Ishikawa (cell line): ENCODE results near the gene DYRK1A.

Experiments used
- CEBPB ChIP-seq: IDR thresholded peaks from 2 replicates; pipeline ENCODE4 v1.6.1; 2012
- CREB1 ChIP-seq: IDR thresholded peaks from 2 replicates; pipeline ENCODE4 v1.6.1; 2012; ENCODE audit warnings: low read depth
- EGR1 ChIP-seq: IDR thresholded peaks from 2 replicates; pipeline ENCODE4 v1.6.1; 2012
- EP300 ChIP-seq: IDR thresholded peaks from 2 replicates; pipeline ENCODE4 v1.6.1; 2012; ENCODE audit warnings: borderline replicate concordance
- FOXM1 ChIP-seq: IDR thresholded peaks from 2 replicates; pipeline ENCODE4 v1.6.1; 2012; ENCODE audit warnings: low read depth, borderline replicate concordance
- MAX ChIP-seq: IDR thresholded peaks from 2 replicates; pipeline ENCODE4 v1.6.1; 2012
- NFIC ChIP-seq: IDR thresholded peaks from 2 replicates; pipeline ENCODE4 v1.6.1; 2012
- RAD21 ChIP-seq: IDR thresholded peaks from 2 replicates; pipeline ENCODE4 v1.6.1; 2012; ENCODE audit warnings: low read depth
- REST ChIP-seq: IDR thresholded peaks from 2 replicates; pipeline ENCODE4 v1.6.1; 2012; ENCODE audit warnings: low read depth, mild to moderate bottlenecking
- TAF1 ChIP-seq: IDR thresholded peaks from 2 replicates; pipeline ENCODE4 v1.6.1; 2012; ENCODE audit warnings: low read depth, mild to moderate bottlenecking
- TCF12 ChIP-seq: IDR thresholded peaks from 2 replicates; pipeline ENCODE4 v1.6.1; 2012; ENCODE audit warnings: low read depth
- TEAD4 ChIP-seq: IDR thresholded peaks from 2 replicates; pipeline ENCODE4 v1.6.1; 2012
- USF1 ChIP-seq: IDR thresholded peaks from 2 replicates; pipeline ENCODE4 v1.6.1; 2012
- YY1 ChIP-seq: IDR thresholded peaks from 2 replicates; pipeline ENCODE4 v1.6.1; 2012; ENCODE audit warnings: low read depth
- ZBTB7A ChIP-seq: IDR thresholded peaks from 2 replicates; pipeline ENCODE4 v1.6.1; 2012; ENCODE audit warnings: low read depth

Gene DYRK1A

DNA sequence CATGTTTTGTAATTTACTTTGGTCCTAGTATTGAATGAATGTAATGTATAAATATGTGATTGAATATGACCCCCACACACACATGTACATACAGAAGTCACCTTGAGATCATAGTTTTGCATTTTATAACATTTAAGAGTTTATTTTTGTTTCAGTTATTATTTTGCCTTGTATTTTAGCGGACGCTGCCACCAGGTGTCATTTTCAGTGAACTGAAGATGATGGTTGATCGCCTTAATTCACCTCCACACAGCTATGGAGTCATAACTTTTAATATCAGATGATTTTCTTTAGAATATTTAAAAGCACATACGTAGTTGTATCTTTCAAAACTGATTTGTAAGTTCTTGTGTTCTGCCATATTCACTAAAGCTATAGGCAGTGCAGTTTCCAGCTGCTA lies 130.4 kb downstream of the DYRK1A start:
- TF ChIP-seq MAX (no peak), EP300 (no peak), RAD21 (peak; percentile 20)

- TF ChIP-seq FOXM1 (no peak), USF1 (no peak), CREB1 (no peak), MAX (no peak), REST (no peak), NFIC (no peak), TCF12 (no peak), RAD21 (no peak), TEAD4 (no peak), EP300 (no peak), YY1 (no peak), TAF1 (no peak), EGR1 (no peak), CEBPB (no peak), ZBTB7A (no peak)
Measured at GRCh38 chr21:37498664-37499063, 132.1 kb downstream of the DYRK1A start.

- TF ChIP-seq EGR1, result no peak
- no peak for TF ChIP-seq ZBTB7A
- no peak for TF ChIP-seq FOXM1
- no peak for TF ChIP-seq YY1
- TF ChIP-seq CREB1, result no peak
- TF ChIP-seq RAD21, result no peak
- no peak for TF ChIP-seq TEAD4
- no peak for TF ChIP-seq USF1
- no peak for TF ChIP-seq EP300
- no peak for TF ChIP-seq REST
Measured at GRCh38 chr21:37502947-37503346, 136.4 kb downstream of the DYRK1A start.

DNA sequence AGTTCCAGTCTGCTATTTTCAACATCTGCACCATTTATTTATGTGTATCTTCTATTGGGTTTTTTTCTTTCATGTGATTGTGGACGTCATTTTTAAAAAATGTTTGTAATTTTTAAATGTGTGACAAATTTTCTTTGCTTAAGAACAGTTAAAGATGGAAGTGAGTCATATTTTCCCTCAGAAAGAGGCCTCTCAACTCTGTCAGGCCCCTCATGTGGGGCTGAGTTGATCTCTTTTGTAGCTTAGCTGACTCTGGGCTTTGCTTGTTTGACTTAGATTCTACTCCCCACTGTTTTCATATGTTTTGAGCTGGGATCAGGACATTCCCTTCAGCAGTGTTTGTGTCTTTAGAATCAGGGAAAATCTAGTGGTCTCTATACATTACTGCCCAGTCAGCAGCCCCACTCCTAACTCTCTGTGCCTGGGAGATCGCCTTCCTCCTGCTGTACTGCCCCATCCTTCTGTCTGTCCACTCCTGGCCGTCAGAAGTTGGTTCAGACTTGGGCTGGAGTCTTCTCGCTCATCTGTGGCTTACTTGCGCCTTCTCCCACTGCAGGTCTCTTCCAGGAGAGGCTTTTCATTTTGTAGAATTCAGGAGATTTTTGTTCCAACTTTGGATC lies 137.4 kb downstream of the DYRK1A start:
- TF ChIP-seq USF1 (no peak), CEBPB (no peak), TAF1 (no peak), MAX (no peak), TCF12 (no peak), EGR1 (no peak), FOXM1 (no peak), CREB1 (no peak), ZBTB7A (no peak), YY1 (no peak)

DNA sequence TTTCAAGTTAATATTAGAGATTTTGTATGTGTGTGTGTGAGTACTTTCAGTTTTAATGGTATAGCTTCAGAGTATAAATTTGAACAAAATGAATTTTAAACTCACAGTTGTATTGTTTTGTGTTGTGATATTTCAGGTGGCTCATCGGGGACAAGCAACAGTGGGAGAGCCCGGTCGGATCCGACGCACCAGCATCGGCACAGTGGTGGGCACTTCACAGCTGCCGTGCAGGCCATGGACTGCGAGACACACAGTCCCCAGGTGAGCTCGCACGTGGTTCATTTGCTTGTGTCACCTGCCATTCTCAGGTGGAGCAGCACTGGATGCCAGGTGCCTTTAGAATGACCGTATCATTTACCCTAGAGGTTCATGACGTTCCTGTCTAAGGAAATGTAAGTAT lies 139.4 kb downstream of the DYRK1A start:
- TF ChIP-seq CREB1, result no peak
- no peak for TF ChIP-seq CEBPB
- no peak for TF ChIP-seq TCF12
- TF ChIP-seq TEAD4, result no peak
- TF ChIP-seq YY1, result no peak

DNA sequence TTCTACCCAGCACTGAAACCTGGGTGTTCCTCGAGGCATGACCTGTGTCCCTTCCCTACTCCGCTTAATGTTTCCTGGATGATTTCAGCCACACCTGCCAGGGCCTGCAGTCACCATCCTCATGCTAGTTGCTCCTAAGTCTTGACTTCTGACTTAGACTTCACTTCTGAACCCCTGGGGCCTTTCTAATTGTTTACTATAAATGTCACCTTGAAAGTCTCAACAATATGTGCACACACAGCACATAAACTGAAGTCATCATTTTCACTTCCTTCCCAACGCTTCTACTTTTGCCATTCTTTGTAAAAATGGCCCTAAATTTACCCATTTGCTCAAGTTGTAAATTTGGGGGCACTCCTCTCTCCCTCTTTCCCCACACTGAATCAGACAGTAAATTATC lies 141.1 kb downstream of the DYRK1A start:
- TF ChIP-seq EGR1 (no peak), FOXM1 (no peak), TCF12 (no peak), NFIC (no peak), ZBTB7A (no peak), CREB1 (no peak), REST (no peak), USF1 (no peak), TAF1 (no peak), EP300 (no peak), YY1 (no peak), RAD21 (no peak), TEAD4 (no peak), MAX (no peak), CEBPB (no peak)
